OCI-LY7 (cell line): ENCODE data around the gene OR13G1.

Experiments
- EZH2phosphoT487 ChIP-seq: fragments of 200-600 bp; sonication (generic); IDR thresholded peaks from 2 replicates; pipeline ENCODE4 v1.6.1; 2018; ENCODE audit warnings: low read depth, borderline replicate concordance, mild to moderate bottlenecking, mixed run types, antibody characterized with exemption, low read length, moderate library complexity, mixed read lengths
- TF ChIP-seq, protein P1 (sequence below): fragments of 200-600 bp; sonication (generic); conservative IDR thresholded peaks from 2 replicates; pipeline ENCODE4 v1.5.1; 2014; ENCODE audit warnings: mild to moderate bottlenecking, antibody characterized with exemption, low read length, moderate library complexity, mixed read lengths

- TF ChIP-seq, protein P1, sequence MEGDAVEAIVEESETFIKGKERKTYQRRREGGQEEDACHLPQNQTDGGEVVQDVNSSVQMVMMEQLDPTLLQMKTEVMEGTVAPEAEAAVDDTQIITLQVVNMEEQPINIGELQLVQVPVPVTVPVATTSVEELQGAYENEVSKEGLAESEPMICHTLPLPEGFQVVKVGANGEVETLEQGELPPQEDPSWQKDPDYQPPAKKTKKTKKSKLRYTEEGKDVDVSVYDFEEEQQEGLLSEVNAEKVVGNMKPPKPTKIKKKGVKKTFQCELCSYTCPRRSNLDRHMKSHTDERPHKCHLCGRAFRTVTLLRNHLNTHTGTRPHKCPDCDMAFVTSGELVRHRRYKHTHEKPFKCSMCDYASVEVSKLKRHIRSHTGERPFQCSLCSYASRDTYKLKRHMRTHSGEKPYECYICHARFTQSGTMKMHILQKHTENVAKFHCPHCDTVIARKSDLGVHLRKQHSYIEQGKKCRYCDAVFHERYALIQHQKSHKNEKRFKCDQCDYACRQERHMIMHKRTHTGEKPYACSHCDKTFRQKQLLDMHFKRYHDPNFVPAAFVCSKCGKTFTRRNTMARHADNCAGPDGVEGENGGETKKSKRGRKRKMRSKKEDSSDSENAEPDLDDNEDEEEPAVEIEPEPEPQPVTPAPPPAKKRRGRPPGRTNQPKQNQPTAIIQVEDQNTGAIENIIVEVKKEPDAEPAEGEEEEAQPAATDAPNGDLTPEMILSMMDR: no peak
- no peak for TF ChIP-seq EZH2phosphoT487
These were observed 26.5 kb downstream of the OR13G1 start for GRCh38 chr1:247653040-247653439.
